BLaER1 treated with 17β-estradiol and CSF1 and Interleukin-3, amounts not matched to agents 10 nM and 100 nM (cell line): ENCODE results near the gene SRSF11.

Source experiments
- H3K27ac ChIP-seq, 11 experiments: shearing (Covaris generic); formaldehyde crosslinking; 2 replicates each; pipeline ENCODE4 v1.8.1; 2022
- H3K27me3 ChIP-seq, 11 experiments: shearing (Covaris generic); formaldehyde crosslinking; 2 replicates each; pipeline ENCODE4 v1.8.1; 2022
- H3K36me3 ChIP-seq, 11 experiments: shearing (Covaris generic); formaldehyde crosslinking; 2 replicates each; pipeline ENCODE4 v1.8.1; 2022
- H3K4me1 ChIP-seq, 10 experiments: shearing (Covaris generic); formaldehyde crosslinking; 2 replicates each; pipeline ENCODE4 v1.8.1; 2022
- H3K4me2 ChIP-seq, 11 experiments: shearing (Covaris generic); formaldehyde crosslinking; 2 replicates each; pipeline ENCODE4 v1.8.1; 2022
- H3K4me3 ChIP-seq, 10 experiments: shearing (Covaris generic); formaldehyde crosslinking; 2 replicates each; pipeline ENCODE4 v1.8.1; 2022
- H3K9ac ChIP-seq, 11 experiments: shearing (Covaris generic); formaldehyde crosslinking; 2 replicates each; pipeline ENCODE4 v1.8.1; 2022
- H3K9me3 ChIP-seq, 11 experiments: shearing (Covaris generic); formaldehyde crosslinking; replicated peaks in 1 of 11; 2 replicates each; pipeline ENCODE4 v1.8.1; 2022
- H4K20me1 ChIP-seq, 11 experiments: shearing (Covaris generic); formaldehyde crosslinking; 2 replicates each; pipeline ENCODE4 v1.8.1; 2022
- Cebpa-rat ChIP-seq, 11 experiments: shearing (Covaris generic); IDR thresholded peaks; 2 replicates each; pipeline ENCODE4 v1.8.1; 2022

SRSF11 gene

DNA sequence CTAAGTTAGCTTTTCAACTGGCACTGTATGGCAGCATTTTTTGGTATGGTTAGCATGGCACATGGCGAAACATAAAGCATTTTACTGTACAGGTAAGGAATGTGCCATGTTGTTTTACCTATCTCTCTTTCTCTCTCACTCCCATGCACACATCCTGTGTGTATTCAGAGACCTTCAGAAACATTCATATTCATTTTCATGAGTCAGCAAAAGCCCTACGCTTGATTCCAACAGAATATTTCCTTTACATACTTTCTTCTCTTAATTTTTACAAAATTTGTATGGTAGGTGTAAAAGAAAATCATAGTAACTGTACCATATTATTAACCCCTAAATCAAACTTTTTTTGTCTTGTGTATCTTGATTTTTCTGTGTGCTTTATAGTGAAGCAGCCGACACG lies 10.3 kb downstream of the SRSF11 start:
- H3K4me1 ChIP-seq: peaks cover 0 to 11% (median 0%) of the 10 kb centered on the region in 10 experiments; a peak in 5 of 20 replicates
- peaks cover 87 to 100% (median 99%) of the 10 kb centered on the region in 11 experiments for H3K36me3 ChIP-seq
- peaks cover 33 to 100% (median 92%) of the 10 kb centered on the region in 11 experiments for H4K20me1 ChIP-seq

DNA sequence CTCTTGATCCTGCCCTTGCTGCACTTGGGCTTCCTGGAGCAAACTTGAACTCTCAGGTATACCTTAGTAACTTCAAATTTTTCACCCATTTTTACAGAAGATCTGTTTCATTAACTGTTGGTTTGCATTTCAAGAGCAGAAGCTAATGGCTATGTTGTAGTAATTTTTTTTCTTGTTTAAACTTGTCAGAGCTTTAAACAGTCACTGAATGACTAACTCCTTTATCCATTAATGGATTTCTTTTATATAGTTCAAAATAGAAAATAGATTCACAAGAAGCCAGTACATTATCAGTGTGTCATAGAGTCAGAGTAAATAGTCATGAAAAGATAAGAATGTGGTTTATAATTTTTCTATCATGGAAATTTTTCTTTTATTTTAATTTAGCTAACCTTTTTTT lies 13.6 kb downstream of the SRSF11 start:
- Histone ChIP-seq H3K4me1 (no peaks in the 10 kb centered on the region), H4K20me1 (peaks cover 24 to 100% (median 90%) of the 10 kb centered on the region in 11 experiments), H3K27ac (no peak overlapping the region), H3K4me2 (no peak overlapping the region), H3K9me3 (no peaks in the 10 kb centered on the region), H3K9ac (no peak overlapping the region), H3K27me3 (no peaks in the 10 kb centered on the region), H3K36me3 (peaks cover 91 to 100% (median 99%) of the 10 kb centered on the region in 11 experiments), H3K4me3 (no peak overlapping the region)
- TF ChIP-seq Cebpa-rat (IDR thresholded peaks at IDR 0.05): no peak

More for the DNA sequence above, 10.3 kb downstream of the SRSF11 start:
- Histone ChIP-seq H3K9ac (no peak overlapping the region), H3K27me3 (no peaks in the 10 kb centered on the region), H3K9me3 (no peaks in the 10 kb centered on the region), H3K4me2 (no peak overlapping the region), H3K27ac (no peak overlapping the region; a peak in 1 of 22 replicates), H3K4me3 (no peak overlapping the region)
- TF ChIP-seq Cebpa-rat (IDR thresholded peaks at IDR 0.05): no peak

DNA sequence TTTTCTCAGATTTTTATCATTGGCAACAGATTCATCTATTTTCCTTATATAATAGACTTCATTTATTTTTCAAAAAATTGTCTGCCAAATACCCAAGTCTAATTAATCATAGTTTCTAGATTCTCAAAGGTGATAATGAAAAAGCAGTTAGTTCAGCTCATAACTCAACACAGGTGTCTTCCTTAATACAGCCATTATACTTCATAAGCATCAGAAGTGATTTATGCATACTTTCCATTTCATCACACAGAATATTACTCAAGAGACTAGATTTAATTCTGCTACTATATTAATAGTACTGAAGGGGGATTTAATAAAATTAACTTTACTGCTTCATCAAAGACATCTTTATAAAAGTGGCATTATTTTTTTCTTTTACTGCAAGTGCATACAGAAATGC lies 18.8 kb downstream of the SRSF11 start:
- no peak overlapping the region for H3K4me3 ChIP-seq
- peaks cover 98 to 100% (median 100%) of the 10 kb centered on the region in 11 experiments for H3K36me3 ChIP-seq
- H3K9ac ChIP-seq: no peak overlapping the region
- H4K20me1 ChIP-seq: peaks cover 47 to 99% (median 91%) of the 10 kb centered on the region in 11 experiments; a peak in 21 of 22 replicates
- no peaks in the 10 kb centered on the region for H3K4me1 ChIP-seq
- no peak for TF ChIP-seq Cebpa-rat (IDR thresholded peaks at IDR 0.05)
- no peak overlapping the region for H3K4me2 ChIP-seq
- H3K27me3 ChIP-seq: no peaks in the 10 kb centered on the region
- no peak overlapping the region for H3K27ac ChIP-seq
- no peaks in the 10 kb centered on the region for H3K9me3 ChIP-seq

DNA sequence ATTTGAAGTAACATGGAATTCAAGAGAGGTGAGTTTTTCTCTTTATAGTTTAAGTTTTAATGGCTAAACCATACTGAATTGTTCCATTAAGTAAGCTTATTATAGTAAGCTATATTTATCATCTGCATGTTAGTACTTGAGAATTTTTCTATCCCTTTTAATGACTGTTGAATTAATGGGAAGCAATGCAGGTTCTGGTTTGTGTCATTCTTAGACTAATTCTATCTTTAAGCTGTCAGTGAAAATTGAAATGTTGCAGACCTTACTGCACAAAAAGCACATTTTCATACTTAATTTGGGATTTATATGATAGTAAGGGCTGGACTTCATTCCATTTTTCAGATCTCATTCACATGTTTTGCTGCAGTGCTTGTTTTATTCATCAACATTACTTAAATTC lies 25.9 kb downstream of the SRSF11 start:
- H3K27ac ChIP-seq: no peak overlapping the region
- no peaks in the 10 kb centered on the region for H3K4me1 ChIP-seq
- H3K27me3 ChIP-seq: no peaks in the 10 kb centered on the region
- TF ChIP-seq Cebpa-rat (IDR thresholded peaks at IDR 0.05): no peak
- H3K9ac ChIP-seq: no peak overlapping the region
- no peaks in the 10 kb centered on the region for H3K9me3 ChIP-seq
- peaks cover 19 to 99% (median 88%) of the 10 kb centered on the region in 11 experiments; a peak in 21 of 22 replicates for H4K20me1 ChIP-seq
- no peak overlapping the region for H3K4me2 ChIP-seq
- peaks cover 98 to 100% (median 100%) of the 10 kb centered on the region in 11 experiments for H3K36me3 ChIP-seq
- no peak overlapping the region for H3K4me3 ChIP-seq

DNA sequence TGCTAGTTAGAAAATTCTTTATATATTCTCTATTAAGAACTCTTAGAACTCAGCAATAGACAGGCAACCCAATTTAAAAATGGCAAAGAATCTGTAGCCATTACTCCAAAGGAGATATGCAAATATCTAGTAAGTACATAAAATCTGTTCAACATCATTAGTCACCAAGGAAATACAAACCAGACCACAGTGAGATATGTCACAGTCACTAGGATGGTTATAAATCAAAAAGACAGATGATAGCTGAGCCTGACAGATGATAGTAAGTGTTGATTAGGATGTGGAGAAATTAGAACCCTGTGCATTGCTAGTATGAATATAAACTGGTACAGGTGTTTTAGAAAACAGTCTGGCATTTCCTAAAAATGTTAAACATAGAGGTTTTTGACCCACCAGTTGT lies 26.6 kb downstream of the SRSF11 start:
- Histone ChIP-seq H3K9me3 (no peaks in the 10 kb centered on the region), H4K20me1 (peaks cover 16 to 98% (median 83%) of the 10 kb centered on the region in 11 experiments; a peak in 21 of 22 replicates), H3K27me3 (no peaks in the 10 kb centered on the region), H3K36me3 (peaks cover 96 to 100% (median 99%) of the 10 kb centered on the region in 11 experiments), H3K27ac (no peak overlapping the region), H3K4me1 (no peaks in the 10 kb centered on the region), H3K4me2 (no peak overlapping the region), H3K4me3 (no peak overlapping the region), H3K9ac (no peak overlapping the region)
- no peak for TF ChIP-seq Cebpa-rat (IDR thresholded peaks at IDR 0.05)

DNA sequence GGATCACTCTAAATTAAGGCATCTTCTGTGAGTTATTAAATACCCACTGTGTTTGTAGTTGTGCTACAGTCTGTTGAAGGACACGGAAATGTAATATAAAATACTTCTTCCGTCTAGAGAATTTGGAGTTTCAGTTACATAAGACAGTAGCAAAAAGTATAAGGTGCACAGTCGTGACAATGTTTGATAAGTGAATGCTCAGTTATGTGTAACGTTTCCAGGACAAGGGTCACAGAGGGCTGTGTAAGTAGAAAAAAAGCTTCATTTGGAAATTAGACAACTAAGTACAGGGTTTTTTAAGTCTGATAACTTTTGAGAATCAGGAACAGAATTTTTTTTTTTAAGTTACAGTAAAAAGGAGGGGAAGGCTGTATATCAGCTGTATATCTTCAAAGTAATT lies 27.5 kb downstream of the SRSF11 start:
- no peak for TF ChIP-seq Cebpa-rat (IDR thresholded peaks at IDR 0.05)
- no peak overlapping the region for H3K9ac ChIP-seq
- H3K36me3 ChIP-seq: peaks cover 95 to 100% (median 98%) of the 10 kb centered on the region in 11 experiments

DNA sequence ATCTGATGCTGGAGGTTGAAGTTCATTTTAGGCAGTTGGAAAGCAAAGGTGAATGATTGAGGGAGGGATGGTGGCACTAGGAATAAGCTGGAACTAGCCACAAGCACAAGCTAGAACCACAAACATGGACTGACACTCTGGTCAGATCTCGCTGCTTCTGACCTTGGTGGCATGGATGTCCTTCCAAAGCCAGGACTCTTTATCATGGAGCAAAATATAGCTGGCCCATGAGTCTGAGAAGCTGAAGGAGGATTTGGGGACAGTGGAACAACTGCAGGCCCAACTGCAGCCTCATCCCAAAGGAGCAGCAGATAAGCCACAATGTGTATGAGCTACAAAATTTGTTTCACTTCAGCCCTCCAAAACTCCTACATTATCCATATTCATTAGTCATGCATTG lies 35.5 kb downstream of the SRSF11 start:
- Histone ChIP-seq H3K9me3 (no peaks in the 10 kb centered on the region), H3K4me1 (no peaks in the 10 kb centered on the region), H3K36me3 (peaks cover 16 to 27% (median 23%) of the 10 kb centered on the region in 11 experiments), H4K20me1 (peaks cover 4 to 17% (median 9%) of the 10 kb centered on the region in 11 experiments; a peak in 13 of 22 replicates), H3K4me3 (no peak overlapping the region), H3K4me2 (no peak overlapping the region), H3K27me3 (no peaks in the 10 kb centered on the region), H3K9ac (no peak overlapping the region), H3K27ac (no peak overlapping the region)
- TF ChIP-seq Cebpa-rat (IDR thresholded peaks at IDR 0.05): no peak

More for the DNA sequence above, 27.5 kb downstream of the SRSF11 start:
- no peaks in the 10 kb centered on the region for H3K27me3 ChIP-seq
- no peaks in the 10 kb centered on the region for H3K4me1 ChIP-seq
- H3K4me3 ChIP-seq: no peak overlapping the region
- H3K4me2 ChIP-seq: no peak overlapping the region
- H3K9me3 ChIP-seq: no peaks in the 10 kb centered on the region
- no peak overlapping the region for H3K27ac ChIP-seq
- peaks cover 12 to 94% (median 81%) of the 10 kb centered on the region in 11 experiments; a peak in 21 of 22 replicates for H4K20me1 ChIP-seq

DNA sequence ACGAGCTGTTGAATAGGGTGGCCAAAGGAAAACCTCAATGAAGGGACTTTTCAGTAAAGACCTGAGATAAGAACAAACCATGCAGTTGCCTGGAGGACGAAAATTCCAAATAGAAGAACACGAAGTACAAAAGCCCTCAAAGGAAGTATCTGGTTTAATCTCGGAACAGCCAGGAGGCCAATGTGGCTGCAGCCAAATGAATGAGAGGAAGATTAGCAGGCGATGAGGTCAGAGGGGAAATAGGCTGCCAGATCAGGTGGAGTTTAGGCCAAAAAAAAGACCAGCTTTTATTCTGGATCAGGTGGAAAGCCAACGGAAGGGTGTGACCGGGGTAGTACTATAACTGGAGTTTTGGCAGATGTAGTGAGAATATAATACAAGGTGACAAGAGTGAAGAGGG lies 43.7 kb downstream of the SRSF11 start:
- H3K9me3 ChIP-seq: peaks cover 0 to 15% (median 11%) of the 10 kb centered on the region in 11 experiments; a peak in 14 of 22 replicates
- H3K36me3 ChIP-seq: peaks cover 25 to 82% (median 48%) of the 10 kb centered on the region in 11 experiments
- H3K4me1 ChIP-seq: no peaks in the 10 kb centered on the region
- no peaks in the 10 kb centered on the region for H3K27me3 ChIP-seq
- no peak for TF ChIP-seq Cebpa-rat (IDR thresholded peaks at IDR 0.05)
- H3K27ac ChIP-seq: no peak overlapping the region
- no peaks in the 10 kb centered on the region for H4K20me1 ChIP-seq
- no peak overlapping the region for H3K4me3 ChIP-seq
- H3K4me2 ChIP-seq: no peak overlapping the region
- no peak overlapping the region for H3K9ac ChIP-seq

DNA sequence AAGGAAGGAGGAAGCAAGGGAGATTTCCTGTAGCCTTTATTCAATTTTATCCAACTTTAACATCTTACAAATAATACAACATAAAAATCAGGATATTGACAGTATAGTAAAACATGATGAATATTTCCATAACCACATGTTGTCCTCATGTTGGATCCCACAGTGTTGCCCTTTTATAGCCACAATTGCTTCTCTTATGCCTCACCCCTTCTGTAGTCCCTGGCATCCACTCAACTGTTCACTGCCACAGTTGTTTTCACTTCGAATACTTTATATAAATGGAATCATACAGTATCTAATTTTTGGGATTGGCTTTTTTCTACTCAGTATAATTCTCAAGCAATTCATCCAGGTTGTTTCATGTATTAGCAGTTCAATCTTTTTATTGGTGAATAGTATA lies 44.8 kb downstream of the SRSF11 start:
- H3K36me3 ChIP-seq: peaks cover 29 to 93% (median 56%) of the 10 kb centered on the region in 11 experiments
- TF ChIP-seq Cebpa-rat (IDR thresholded peaks at IDR 0.05): no peak
- no peak overlapping the region for H3K27ac ChIP-seq
- no peaks in the 10 kb centered on the region for H3K4me1 ChIP-seq
- H4K20me1 ChIP-seq: no peaks in the 10 kb centered on the region
- peaks cover 0 to 15% (median 11%) of the 10 kb centered on the region in 11 experiments; a peak in 14 of 22 replicates for H3K9me3 ChIP-seq
- no peak overlapping the region for H3K9ac ChIP-seq
- no peaks in the 10 kb centered on the region for H3K27me3 ChIP-seq
- H3K4me3 ChIP-seq: no peak overlapping the region
- no peak overlapping the region for H3K4me2 ChIP-seq

DNA sequence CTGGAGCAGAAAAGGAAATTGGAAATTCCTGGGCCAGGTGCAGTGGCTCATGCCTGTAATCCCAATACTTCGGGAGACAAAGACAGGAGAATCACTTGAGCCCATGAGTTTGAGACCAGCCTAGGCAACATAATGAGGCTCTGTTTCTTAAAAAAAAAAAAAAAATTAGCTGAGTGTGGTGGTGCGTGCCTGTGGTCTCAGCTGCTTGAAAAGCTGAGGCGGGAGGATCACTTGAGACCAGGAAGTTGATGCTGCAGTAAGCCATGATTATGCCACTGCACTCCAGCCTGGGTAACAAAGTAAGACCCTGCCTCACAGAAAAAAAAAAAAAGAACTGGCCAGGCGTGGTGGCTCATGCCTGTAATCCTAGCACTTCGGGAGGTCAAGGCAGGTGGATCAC lies 56.7 kb downstream of the SRSF11 start:
- Histone ChIP-seq H3K9me3 (no peaks in the 10 kb centered on the region), H3K4me2 (no peak overlapping the region), H3K4me3 (no peak overlapping the region), H3K27ac (no peak overlapping the region), H3K4me1 (no peaks in the 10 kb centered on the region), H3K27me3 (no peaks in the 10 kb centered on the region), H4K20me1 (peaks cover 0 to 5% (median 0%) of the 10 kb centered on the region in 11 experiments; a peak in 2 of 22 replicates), H3K36me3 (peaks cover 36 to 96% (median 65%) of the 10 kb centered on the region in 11 experiments), H3K9ac (no peak overlapping the region)
- TF ChIP-seq Cebpa-rat (IDR thresholded peaks at IDR 0.05): no peak
